Measurements from ENCODE around the gene PIP5K1B. TPM values are rescaled to one million over a fixed set of nuclear protein-coding genes. Genes with fewer than 3 reads are reported as not detected.

PIP5K1B gene
- total and polyA plus RNA-seq, 2 of the 13 experiments (the other 11 are each of a cell fraction or from before 2014, with no cell fraction given), result 15.8 to 17.5 TPM

DNA sequence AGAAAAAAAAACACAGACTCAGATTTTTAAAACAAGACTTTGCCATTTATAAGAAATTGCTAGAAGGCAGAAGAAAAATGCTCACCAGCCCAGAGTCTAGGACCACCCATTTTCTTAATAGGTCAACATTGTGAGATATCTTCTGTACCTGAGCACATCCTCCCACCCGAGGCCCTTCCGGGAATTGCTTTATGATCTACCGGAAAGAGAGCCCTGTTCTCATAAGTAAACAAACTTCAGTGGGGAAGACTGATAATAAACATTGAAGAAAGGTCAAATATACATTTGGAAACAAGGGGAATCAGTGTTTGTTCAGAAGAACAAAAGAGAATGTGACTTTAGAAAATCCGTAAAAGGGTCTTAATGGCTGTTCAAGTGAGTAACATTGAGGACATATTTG, 264.5 kb downstream of the PIP5K1B start (continued):
- TF ChIP-seq ATF7-NPFF (CRISPR knock-in tag; IDR thresholded peaks at IDR 0.05; ENCODE audit: low read depth) (no peak), KLF13 (CRISPR knock-in tag; IDR thresholded peaks at IDR 0.05) (no peak), POLR2AphosphoS5 (IDR thresholded peaks at IDR 0.05; ENCODE audit: low read depth, low read length) (no peak), THAP11 (CRISPR knock-in tag; IDR thresholded peaks at IDR 0.05) (peak; percentile 66), ZNF160 (CRISPR knock-in tag; IDR thresholded peaks at IDR 0.05) (no peak), EHMT2 (IDR thresholded peaks at IDR 0.05; ENCODE audit: borderline replicate concordance, low read depth, low read length) (no peak), SALL1 (CRISPR knock-in tag; IDR thresholded peaks at IDR 0.05) (no peak; the same call in 1 of the 2 replicates), SOX6 (IDR thresholded peaks at IDR 0.05) (no peak), SOX6 (CRISPR knock-in tag; IDR thresholded peaks at IDR 0.05) (peak; percentile 99), ZBTB38 (CRISPR knock-in tag; IDR thresholded peaks at IDR 0.05) (no peak), NAIF1 (CRISPR knock-in tag; IDR thresholded peaks at IDR 0.05; ENCODE audit: borderline replicate concordance) (no peak), NFIB (CRISPR knock-in tag; IDR thresholded peaks at IDR 0.05; ENCODE audit: borderline replicate concordance) (no peak), ATAD3A (CRISPR knock-in tag; IDR thresholded peaks at IDR 0.05) (no peak), AGO2 (optimal IDR thresholded peaks at IDR 0.05; ENCODE audit: low read depth, low read length) (no peak), PRMT3 (CRISPR knock-in tag; IDR thresholded peaks at IDR 0.05; ENCODE audit: borderline replicate concordance, low read depth) (no peak), ZNF33B (CRISPR knock-in tag; IDR thresholded peaks at IDR 0.05) (no peak), ZNF749 (CRISPR knock-in tag; IDR thresholded peaks at IDR 0.05; ENCODE audit: borderline replicate concordance) (no peak), ZKSCAN8 (CRISPR knock-in tag; IDR thresholded peaks at IDR 0.05; ENCODE audit: borderline replicate concordance) (peak; percentile 79; the same call in 1 of the 2 replicates)
- TF ChIP-seq, protein P1, sequence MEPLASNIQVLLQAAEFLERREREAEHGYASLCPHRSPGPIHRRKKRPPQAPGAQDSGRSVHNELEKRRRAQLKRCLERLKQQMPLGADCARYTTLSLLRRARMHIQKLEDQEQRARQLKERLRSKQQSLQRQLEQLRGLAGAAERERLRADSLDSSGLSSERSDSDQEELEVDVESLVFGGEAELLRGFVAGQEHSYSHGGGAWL (CRISPR knock-in tag; IDR thresholded peaks at IDR 0.05), result no peak
- TF ChIP-seq, protein P2, sequence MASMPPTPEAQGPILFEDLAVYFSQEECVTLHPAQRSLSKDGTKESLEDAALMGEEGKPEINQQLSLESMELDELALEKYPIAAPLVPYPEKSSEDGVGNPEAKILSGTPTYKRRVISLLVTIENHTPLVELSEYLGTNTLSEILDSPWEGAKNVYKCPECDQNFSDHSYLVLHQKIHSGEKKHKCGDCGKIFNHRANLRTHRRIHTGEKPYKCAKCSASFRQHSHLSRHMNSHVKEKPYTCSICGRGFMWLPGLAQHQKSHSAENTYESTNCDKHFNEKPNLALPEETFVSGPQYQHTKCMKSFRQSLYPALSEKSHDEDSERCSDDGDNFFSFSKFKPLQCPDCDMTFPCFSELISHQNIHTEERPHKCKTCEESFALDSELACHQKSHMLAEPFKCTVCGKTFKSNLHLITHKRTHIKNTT (CRISPR knock-in tag; IDR thresholded peaks at IDR 0.05), result no peak
- TF ChIP-seq, protein P3, sequence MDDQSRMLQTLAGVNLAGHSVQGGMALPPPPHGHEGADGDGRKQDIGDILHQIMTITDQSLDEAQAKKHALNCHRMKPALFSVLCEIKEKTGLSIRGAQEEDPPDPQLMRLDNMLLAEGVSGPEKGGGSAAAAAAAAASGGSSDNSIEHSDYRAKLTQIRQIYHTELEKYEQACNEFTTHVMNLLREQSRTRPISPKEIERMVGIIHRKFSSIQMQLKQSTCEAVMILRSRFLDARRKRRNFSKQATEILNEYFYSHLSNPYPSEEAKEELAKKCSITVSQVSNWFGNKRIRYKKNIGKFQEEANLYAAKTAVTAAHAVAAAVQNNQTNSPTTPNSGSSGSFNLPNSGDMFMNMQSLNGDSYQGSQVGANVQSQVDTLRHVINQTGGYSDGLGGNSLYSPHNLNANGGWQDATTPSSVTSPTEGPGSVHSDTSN (CRISPR knock-in tag; IDR thresholded peaks at IDR 0.05; ENCODE audit: borderline replicate concordance), result no peak
- TF ChIP-seq, protein P4, sequence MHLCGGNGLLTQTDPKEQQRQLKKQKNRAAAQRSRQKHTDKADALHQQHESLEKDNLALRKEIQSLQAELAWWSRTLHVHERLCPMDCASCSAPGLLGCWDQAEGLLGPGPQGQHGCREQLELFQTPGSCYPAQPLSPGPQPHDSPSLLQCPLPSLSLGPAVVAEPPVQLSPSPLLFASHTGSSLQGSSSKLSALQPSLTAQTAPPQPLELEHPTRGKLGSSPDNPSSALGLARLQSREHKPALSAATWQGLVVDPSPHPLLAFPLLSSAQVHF (CRISPR knock-in tag; IDR thresholded peaks at IDR 0.05), result no peak
- TF ChIP-seq, protein P5, sequence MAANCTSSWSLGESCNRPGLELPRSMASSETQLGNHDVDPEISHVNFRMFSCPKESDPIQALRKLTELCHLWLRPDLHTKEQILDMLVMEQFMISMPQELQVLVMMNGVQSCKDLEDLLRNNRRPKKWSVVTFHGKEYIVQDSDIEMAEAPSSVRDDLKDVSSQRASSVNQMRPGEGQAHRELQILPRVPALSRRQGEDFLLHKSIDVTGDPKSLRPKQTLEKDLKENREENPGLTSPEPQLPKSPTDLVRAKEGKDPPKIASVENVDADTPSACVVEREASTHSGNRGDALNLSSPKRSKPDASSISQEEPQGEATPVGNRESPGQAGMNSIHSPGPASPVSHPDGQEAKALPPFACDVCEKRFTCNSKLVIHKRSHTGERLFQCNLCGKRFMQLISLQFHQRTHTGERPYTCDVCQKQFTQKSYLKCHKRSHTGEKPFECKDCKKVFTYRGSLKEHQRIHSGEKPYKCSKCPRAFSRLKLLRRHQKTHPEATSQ (CRISPR knock-in tag; IDR thresholded peaks at IDR 0.05; ENCODE audit: borderline replicate concordance), result no peak
- TF ChIP-seq, protein P6, sequence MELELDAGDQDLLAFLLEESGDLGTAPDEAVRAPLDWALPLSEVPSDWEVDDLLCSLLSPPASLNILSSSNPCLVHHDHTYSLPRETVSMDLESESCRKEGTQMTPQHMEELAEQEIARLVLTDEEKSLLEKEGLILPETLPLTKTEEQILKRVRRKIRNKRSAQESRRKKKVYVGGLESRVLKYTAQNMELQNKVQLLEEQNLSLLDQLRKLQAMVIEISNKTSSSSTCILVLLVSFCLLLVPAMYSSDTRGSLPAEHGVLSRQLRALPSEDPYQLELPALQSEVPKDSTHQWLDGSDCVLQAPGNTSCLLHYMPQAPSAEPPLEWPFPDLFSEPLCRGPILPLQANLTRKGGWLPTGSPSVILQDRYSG (CRISPR knock-in tag; IDR thresholded peaks at IDR 0.05), result no peak
